ENCODE measurements around the gene TOX3.

TOX3 gene

GRCh38 chr16:52547004-52547833, at the start of gene TOX3:
TOX3 (minus strand) TSS chr16:52547143; CDS start chr16:52546723, 420 bp downstream.
- DNase-seq (ENCODE audit: low read depth in 2 of 2, low spot score in 1 of 2): no peak

DNA sequence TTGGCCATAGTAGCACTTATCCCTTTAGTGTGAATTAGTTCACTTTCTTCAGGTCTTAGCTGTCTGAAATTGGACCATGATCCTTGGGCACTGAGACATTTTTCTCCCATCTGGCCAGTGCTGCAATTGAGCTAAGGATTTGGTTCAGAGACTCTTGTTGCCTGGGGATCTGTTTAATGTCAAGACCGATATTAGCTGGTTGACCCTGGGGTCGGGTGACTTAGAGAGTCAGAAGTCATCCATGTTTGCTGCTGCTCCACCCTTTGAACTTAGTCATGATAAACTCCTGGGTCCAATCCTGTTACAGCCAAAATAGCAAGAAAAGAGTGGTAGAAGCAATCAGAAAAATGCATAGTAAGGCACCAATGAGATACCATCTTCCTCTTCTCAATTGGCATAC, 45.8 kb upstream of the TOX3 start:
- no peak for DNase-seq (ENCODE audit: low read depth in 2 of 2, low spot score in 1 of 2)

- no peak for DNase-seq (ENCODE audit: low read depth in 2 of 2, low spot score in 1 of 2)
Observed at GRCh38 chr16:52591934-52592592, 45.1 kb upstream of the TOX3 start.

GRCh38 chr16:52591471-52591870, 44.5 kb upstream of the TOX3 start:
- no peak for DNase-seq (ENCODE audit: low read depth in 2 of 2, low spot score in 1 of 2)

- no peak for DNase-seq (ENCODE audit: low read depth in 2 of 2, low spot score in 1 of 2)
Observed at GRCh38 chr16:52586159-52586558, 39.2 kb upstream of the TOX3 start.

- DNase-seq (ENCODE audit: low read depth in 2 of 2, low spot score in 1 of 2): no peak
Observed at GRCh38 chr16:52584354-52585320, 37.7 kb upstream of the TOX3 start.

- no peak for DNase-seq (ENCODE audit: low read depth in 2 of 2, low spot score in 1 of 2)
Observed at GRCh38 chr16:52581530-52581929, 34.6 kb upstream of the TOX3 start.

GRCh38 chr16:52580488-52580887, 33.5 kb upstream of the TOX3 start:
- DNase-seq (ENCODE audit: low read depth in 2 of 2, low spot score in 1 of 2): no peak

- DNase-seq (ENCODE audit: low read depth in 2 of 2, low spot score in 1 of 2): no peak
Observed at GRCh38 chr16:52578829-52579498, 32.0 kb upstream of the TOX3 start.

- DNase-seq (ENCODE audit: low read depth in 2 of 2, low spot score in 1 of 2): no peak
Observed at GRCh38 chr16:52578007-52578828, 31.3 kb upstream of the TOX3 start.

DNA sequence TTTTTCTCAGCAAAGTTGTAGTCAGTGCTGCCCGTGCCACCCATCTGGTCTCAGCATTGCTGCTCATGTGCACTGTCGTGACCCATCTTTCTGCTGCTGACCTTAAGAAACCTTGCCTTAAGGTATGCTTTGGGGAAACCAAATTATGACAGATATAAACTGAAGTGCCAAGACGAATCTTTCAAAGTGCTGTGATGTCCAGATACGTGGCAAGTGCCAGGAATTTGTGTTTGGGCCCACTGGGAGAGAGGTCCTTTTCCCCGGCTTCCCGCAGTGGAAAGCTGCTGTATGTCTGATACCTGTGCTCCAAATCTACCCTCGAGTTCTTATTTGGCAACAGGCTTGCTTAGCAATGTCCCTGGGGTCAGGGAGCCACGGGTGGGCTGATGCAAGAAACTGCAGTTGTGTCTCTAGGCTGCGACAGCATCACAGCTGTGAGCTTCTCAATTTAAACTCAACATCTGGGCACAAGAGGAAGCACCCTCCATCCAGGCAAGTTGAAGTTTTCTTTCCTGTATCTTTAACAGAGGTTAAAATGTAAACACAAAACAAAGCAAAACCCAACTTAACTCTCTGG, 30.3 kb upstream of the TOX3 start:
- no peak for DNase-seq (ENCODE audit: low read depth in 2 of 2, low spot score in 1 of 2)

- no peak for DNase-seq (ENCODE audit: low read depth in 2 of 2, low spot score in 1 of 2)
Observed at GRCh38 chr16:52573365-52574299, 26.7 kb upstream of the TOX3 start.

DNA sequence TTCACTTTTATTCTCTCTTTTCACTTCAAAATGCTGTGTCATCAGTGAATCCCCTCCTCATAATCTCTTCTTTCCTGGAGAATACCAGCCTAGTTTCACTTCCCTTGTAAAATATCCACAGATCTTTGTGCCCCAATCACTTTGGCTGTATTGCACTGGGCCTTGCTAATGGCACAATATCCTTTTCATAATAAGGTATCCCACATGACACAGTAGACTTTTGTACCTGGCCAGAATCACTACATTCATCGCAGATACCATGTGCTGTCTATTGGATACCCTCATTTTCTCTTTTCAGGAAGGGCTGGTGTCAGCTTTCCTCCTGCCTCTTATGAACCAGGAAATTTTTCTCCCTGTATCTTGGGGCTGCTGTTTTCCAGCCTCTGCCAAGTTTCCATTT, 25.7 kb upstream of the TOX3 start:
- no peak for DNase-seq (ENCODE audit: low read depth in 2 of 2, low spot score in 1 of 2)

GRCh38 chr16:52570495-52571091, 23.6 kb upstream of the TOX3 start:
- DNase-seq (ENCODE audit: low read depth in 2 of 2, low spot score in 1 of 2): no peak

DNA sequence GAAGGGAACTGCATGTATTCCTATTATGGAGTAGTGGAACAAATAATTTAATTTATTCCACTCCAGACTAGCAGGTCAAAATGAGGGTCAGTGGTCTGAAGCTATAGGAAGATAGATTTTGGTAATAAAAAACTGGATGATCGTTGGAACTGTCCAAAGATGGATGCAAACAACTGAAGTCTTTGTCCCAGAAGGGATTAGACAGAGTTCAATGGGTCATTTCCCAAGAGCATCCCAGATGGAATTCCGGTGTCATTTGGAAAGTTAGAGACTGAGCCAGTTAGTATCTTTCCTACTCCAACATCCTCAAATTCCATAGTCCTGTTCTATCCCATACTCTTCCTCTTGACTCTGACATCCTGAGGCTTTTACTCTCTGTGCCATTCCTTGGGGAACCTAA, 22.8 kb upstream of the TOX3 start:
- no peak for DNase-seq (ENCODE audit: low read depth in 2 of 2, low spot score in 1 of 2)

- no peak for DNase-seq (ENCODE audit: low read depth in 2 of 2, low spot score in 1 of 2)
Observed at GRCh38 chr16:52568983-52569690, 22.2 kb upstream of the TOX3 start.

DNA sequence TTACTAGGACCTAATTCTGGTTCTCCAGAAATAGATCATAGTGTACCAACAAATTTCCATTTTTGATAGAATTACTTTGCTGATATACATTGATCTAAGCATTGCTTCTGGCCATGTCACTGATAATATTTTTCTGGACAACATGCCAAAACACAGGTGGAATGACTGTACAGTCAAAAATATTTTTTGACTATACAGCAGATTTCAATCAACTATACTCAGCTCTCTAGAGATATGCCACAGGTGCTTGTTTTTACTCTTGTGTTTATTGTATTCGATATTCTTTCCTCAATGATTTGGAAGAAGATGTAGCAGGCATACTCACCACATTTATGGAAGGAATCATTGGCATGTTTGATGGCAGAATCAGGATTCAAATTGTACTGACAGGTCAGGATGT, 21.6 kb upstream of the TOX3 start:
- DNase-seq (ENCODE audit: low read depth in 2 of 2, low spot score in 1 of 2): no peak

DNA sequence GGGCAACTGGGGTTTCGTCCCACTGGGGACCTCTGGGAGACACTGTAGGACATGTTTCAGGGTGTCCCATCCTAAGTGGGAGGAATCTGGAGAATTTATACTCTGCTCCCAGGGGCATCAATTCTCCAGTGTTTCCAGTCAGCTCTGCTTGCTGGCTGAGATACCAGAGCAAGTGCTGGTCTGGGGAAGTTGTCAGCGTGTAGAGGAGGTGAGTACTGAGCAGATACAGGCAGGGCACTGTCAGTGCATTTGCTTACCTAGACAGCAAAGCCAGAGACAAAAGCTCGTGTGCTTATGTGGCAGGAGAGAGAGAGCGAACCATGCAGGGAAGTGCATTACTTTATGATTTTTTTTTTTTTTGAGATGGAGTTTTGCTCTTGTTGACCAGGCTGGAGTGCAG, 20.2 kb upstream of the TOX3 start:
- DNase-seq (ENCODE audit: low read depth in 2 of 2, low spot score in 1 of 2): no peak

All from stimulated activated CD8-positive, alpha-beta memory T cell treated with anti-CD3 and anti-CD28 coated beads, Interleukin-4, amount 100 ng/mL, for 4 hours (primary cell).